Liver (tissue), 9 donors: ENCODE measurements around the gene DCHS2. TPM values are rescaled to one million over a fixed set of nuclear protein-coding genes. Genes with fewer than 3 reads are reported as not detected.

Source experiments
- DNase-seq: peaks from one replicate; pipeline ENCODE4 v3.0.0-alpha.2; 2017; ENCODE audit warnings: low spot score
- H3K27ac ChIP-seq, 2 donors: one replicate each; pipeline ENCODE4 v1.7.0; 2013; ENCODE audit warnings: inconsistent platforms in 2 of 2, low read length in 2 of 2, control low read depth in 1 of 2, low read depth in 1 of 2, mild to moderate bottlenecking in 1 of 2
- H3K27me3 ChIP-seq, 4 donors: one replicate each; pipeline versions ENCODE4 v1.6.1 to v1.7.0; 2013; ENCODE audit warnings: low read length in 3 of 4, inconsistent platforms in 1 of 4, mild to moderate bottlenecking in 1 of 4, moderate library complexity in 1 of 4; ENCODE audit not compliant: control insufficient read depth in 4 of 4, insufficient read depth in 4 of 4
- H3K36me3 ChIP-seq, 4 donors: one replicate each; pipeline versions ENCODE4 v1.6.1 to v1.7.0; 2013; ENCODE audit warnings: low read length in 3 of 4, mild to moderate bottlenecking in 3 of 4, low read depth in 1 of 4, moderate library complexity in 1 of 4; ENCODE audit not compliant: control insufficient read depth in 4 of 4, insufficient read depth in 3 of 4
- H3K4me1 ChIP-seq, 4 donors: one replicate each; pipeline versions ENCODE4 v1.6.1 to v1.7.0; 2013; ENCODE audit warnings: low read length in 3 of 4, mild to moderate bottlenecking in 3 of 4, moderate library complexity in 1 of 4; ENCODE audit not compliant: control insufficient read depth in 4 of 4, insufficient read depth in 4 of 4
- H3K4me3 ChIP-seq, 3 donors: one replicate each; pipeline versions ENCODE4 v1.6.1 to v1.7.0; 2013; ENCODE audit warnings: low read length in 3 of 3, control low read depth in 1 of 3, low read depth in 1 of 3, mild to moderate bottlenecking in 1 of 3
- H3K9ac ChIP-seq, 2 donors: one replicate each; pipeline ENCODE4 v1.7.0; 2013; ENCODE audit warnings: low read length in 2 of 2, mild to moderate bottlenecking in 2 of 2, moderate library complexity in 2 of 2, control low read depth in 1 of 2, low read depth in 1 of 2
- H3K9me3 ChIP-seq, 4 donors: one replicate each; pipeline versions ENCODE4 v1.6.1 to v1.7.0; 2013; ENCODE audit warnings: low read length in 3 of 4; ENCODE audit not compliant: control insufficient read depth in 4 of 4
- CTCF ChIP-seq: fragments of 150-350 bp; IDR thresholded peaks from 2 replicates; pipeline ENCODE4 v1.5.1; 2017; ENCODE audit warnings: improper control_type of control experiment, low read depth, low read length; ENCODE audit not compliant: missing input control
- FOXA1 ChIP-seq: IDR thresholded peaks from 2 replicates; pipeline ENCODE4 v1.6.1; 2016; ENCODE audit warnings: antibody characterized with exemption
- GABPA ChIP-seq, 2 donors: IDR thresholded peaks in 1 of 2; conservative IDR thresholded peaks in 1 of 2; 2 replicates each; pipeline ENCODE4 v1.6.1; 2016; ENCODE audit warnings: antibody characterized with exemption in 2 of 2, mild to moderate bottlenecking in 1 of 2, moderate library complexity in 1 of 2
- HNF4A ChIP-seq, 2 donors: conservative IDR thresholded peaks; 2 replicates each; pipeline ENCODE4 v1.6.1; 2016; ENCODE audit warnings: antibody characterized with exemption in 2 of 2, mild to moderate bottlenecking in 2 of 2
- HNF4G ChIP-seq: IDR thresholded peaks from 2 replicates; pipeline ENCODE4 v1.6.1; 2016; ENCODE audit warnings: antibody characterized with exemption
- MAX ChIP-seq: IDR thresholded peaks from 2 replicates; pipeline ENCODE4 v1.6.1; 2016; ENCODE audit warnings: antibody characterized with exemption
- NR2F2 ChIP-seq: IDR thresholded peaks from 2 replicates; pipeline ENCODE4 v1.6.1; 2016; ENCODE audit warnings: antibody characterized with exemption
- RAD21 ChIP-seq, 2 donors: IDR thresholded peaks; 2 replicates each; pipeline ENCODE4 v1.6.1; 2016; ENCODE audit warnings: antibody characterized with exemption in 2 of 2, mild to moderate bottlenecking in 2 of 2
- RXRA ChIP-seq, 2 donors: IDR thresholded peaks; 2 replicates each; pipeline ENCODE4 v1.6.1; 2017 to 2018; ENCODE audit warnings: antibody characterized with exemption in 2 of 2, mild to moderate bottlenecking in 1 of 2
- TAF1 ChIP-seq: conservative IDR thresholded peaks from 2 replicates; pipeline ENCODE4 v1.6.1; 2016; ENCODE audit warnings: antibody characterized with exemption, mild to moderate bottlenecking
- YY1 ChIP-seq: IDR thresholded peaks from 2 replicates; pipeline ENCODE4 v1.6.1; 2016; ENCODE audit warnings: antibody characterized with exemption, mild to moderate bottlenecking
- WGBS: extraction: QIAGEN DNeasy Blood & Tissue Kit; methylation state at CpG from one replicate; pipeline ENCODE4 v1.1.7; 2013; 5-methylcytosine and 5-hydroxymethylcytosine counted together
- polyA plus RNA-seq, 2 donors: library from polyadenylated mRNA; stranded (reverse) in 1 of 2; unstranded in 1 of 2; fragments of 200-250 nt in 1 of 2; fragments of >200 nt in 1 of 2; fragmentation: Nextera tagmentation in 1 of 2; extraction: Ambion mirVana in 1 of 2; gene quantifications; one replicate each; pipeline versions ENCODE4 v1.2.1 to v1.2.3, GENCODE V29; 2013 to 2015
- total RNA-seq, 2 donors: library from RNA; depleted of rRNA; stranded (reverse); fragments of >200 nt; gene quantifications; one replicate each; pipeline ENCODE4 v1.2.3, GENCODE V29; 2014
- TF ChIP-seq, protein P1 (sequence below): IDR thresholded peaks from 2 replicates; pipeline ENCODE4 v1.6.1; 2016; ENCODE audit warnings: antibody characterized with exemption
- TF ChIP-seq, protein P2 (sequence below): IDR thresholded peaks from 2 replicates; pipeline ENCODE4 v1.6.1; 2016; ENCODE audit warnings: antibody characterized with exemption
- donor health status: healthy.
- donor health status: healthy.
- donor health status: healthy.
- donor health status: healthy.
- donor health status: healthy.

Gene DCHS2
- total and polyA plus RNA-seq, 4 donors: 0.07 to 0.50 (median 0.09) TPM; not detected in 1

DNA sequence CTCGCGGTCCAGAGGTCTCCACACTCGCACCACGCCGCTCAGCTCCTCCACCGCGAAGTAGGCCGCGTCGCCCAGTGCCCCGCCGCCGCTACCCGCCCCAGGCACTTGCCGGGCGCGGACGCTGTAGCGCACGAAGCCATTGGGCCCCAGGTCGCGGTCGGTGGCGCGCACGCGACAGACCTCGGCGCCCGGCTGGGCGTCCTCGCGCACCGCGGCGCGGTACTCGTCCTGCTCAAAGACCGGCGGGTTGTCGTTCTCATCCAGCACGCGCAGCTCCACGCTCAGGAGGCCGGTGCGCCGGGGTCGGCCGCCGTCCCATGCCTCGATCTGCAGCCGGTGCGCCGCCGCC lies 1.4 kb downstream of the DCHS2 start:
- peaks cover 0 to 6% (median under 1%) of the 10 kb centered on the region in 4 donors for H3K9me3 ChIP-seq
- TF ChIP-seq RXRA (IDR thresholded peaks at IDR 0.05) (no peak), NR2F2 (no peak), GABPA (IDR thresholded peaks at IDR 0.05 in 1 of 2, conservative IDR thresholded peaks at IDR 0.05 in 1 of 2) (no peak), HNF4A (conservative IDR thresholded peaks at IDR 0.05) (no peak), FOXA1 (no peak), HNF4G (no peak), RAD21 (IDR thresholded peaks at IDR 0.05) (no peak), CTCF (no peak), YY1 (no peak)
- TF ChIP-seq, protein P1, sequence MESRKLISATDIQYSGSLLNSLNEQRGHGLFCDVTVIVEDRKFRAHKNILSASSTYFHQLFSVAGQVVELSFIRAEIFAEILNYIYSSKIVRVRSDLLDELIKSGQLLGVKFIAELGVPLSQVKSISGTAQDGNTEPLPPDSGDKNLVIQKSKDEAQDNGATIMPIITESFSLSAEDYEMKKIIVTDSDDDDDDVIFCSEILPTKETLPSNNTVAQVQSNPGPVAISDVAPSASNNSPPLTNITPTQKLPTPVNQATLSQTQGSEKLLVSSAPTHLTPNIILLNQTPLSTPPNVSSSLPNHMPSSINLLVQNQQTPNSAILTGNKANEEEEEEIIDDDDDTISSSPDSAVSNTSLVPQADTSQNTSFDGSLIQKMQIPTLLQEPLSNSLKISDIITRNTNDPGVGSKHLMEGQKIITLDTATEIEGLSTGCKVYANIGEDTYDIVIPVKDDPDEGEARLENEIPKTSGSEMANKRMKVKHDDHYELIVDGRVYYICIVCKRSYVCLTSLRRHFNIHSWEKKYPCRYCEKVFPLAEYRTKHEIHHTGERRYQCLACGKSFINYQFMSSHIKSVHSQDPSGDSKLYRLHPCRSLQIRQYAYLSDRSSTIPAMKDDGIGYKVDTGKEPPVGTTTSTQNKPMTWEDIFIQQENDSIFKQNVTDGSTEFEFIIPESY: no peak
- no peaks in the 10 kb centered on the region for H3K36me3 ChIP-seq
- H3K4me1 ChIP-seq: peaks cover 9 to 22% (median 17%) of the 10 kb centered on the region in 4 donors
- no peak for DNase-seq
- H3K9ac ChIP-seq: no peak overlapping the region
- H3K27ac ChIP-seq: no peak overlapping the region
- 8% methylated on average over 55 of the region's 55 CpGs for WGBS
- H3K4me3 ChIP-seq: peak overlapping the region in 1 of 3 donors; percentile 20
- peaks cover 4 to 11% (median 9%) of the 10 kb centered on the region in 4 donors for H3K27me3 ChIP-seq

GRCh38 chr4:154489558-154490233 lies 1.9 kb downstream of the DCHS2 start:
- Histone ChIP-seq H3K27ac (no peak overlapping the region), H3K9ac (no peak overlapping the region), H3K4me1 (peaks cover 9 to 22% (median 17%) of the 10 kb centered on the region in 4 donors), H3K9me3 (peaks cover 0 to 6% (median under 1%) of the 10 kb centered on the region in 4 donors), H3K4me3 (no peak overlapping the region), H3K27me3 (peaks cover 4 to 11% (median 9%) of the 10 kb centered on the region in 4 donors), H3K36me3 (no peaks in the 10 kb centered on the region)
- DNase-seq: no peak
- TF ChIP-seq HNF4G (no peak), TAF1 (no peak), MAX (no peak), CTCF (no peak), YY1 (no peak)
- TF ChIP-seq, protein P2, sequence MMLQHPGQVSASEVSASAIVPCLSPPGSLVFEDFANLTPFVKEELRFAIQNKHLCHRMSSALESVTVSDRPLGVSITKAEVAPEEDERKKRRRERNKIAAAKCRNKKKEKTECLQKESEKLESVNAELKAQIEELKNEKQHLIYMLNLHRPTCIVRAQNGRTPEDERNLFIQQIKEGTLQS: no peak
- WGBS: 37% methylated on average over 56 of the region's 56 CpGs
